SKM-1 (cell line): ENCODE data around the gene HSPE1.
"Not testable (repeated sequence)": the region's sequence is repeated elsewhere in the genome, so short reads cannot be mapped to it uniquely, and the experiment has no call there.

ENCODE experiments used
- DNase-seq: peaks from one replicate; lab custom pipeline; 2025; ENCODE audit not compliant: unreplicated experiment; lab: John Stamatoyannopoulos, UW

Gene HSPE1

DNA sequence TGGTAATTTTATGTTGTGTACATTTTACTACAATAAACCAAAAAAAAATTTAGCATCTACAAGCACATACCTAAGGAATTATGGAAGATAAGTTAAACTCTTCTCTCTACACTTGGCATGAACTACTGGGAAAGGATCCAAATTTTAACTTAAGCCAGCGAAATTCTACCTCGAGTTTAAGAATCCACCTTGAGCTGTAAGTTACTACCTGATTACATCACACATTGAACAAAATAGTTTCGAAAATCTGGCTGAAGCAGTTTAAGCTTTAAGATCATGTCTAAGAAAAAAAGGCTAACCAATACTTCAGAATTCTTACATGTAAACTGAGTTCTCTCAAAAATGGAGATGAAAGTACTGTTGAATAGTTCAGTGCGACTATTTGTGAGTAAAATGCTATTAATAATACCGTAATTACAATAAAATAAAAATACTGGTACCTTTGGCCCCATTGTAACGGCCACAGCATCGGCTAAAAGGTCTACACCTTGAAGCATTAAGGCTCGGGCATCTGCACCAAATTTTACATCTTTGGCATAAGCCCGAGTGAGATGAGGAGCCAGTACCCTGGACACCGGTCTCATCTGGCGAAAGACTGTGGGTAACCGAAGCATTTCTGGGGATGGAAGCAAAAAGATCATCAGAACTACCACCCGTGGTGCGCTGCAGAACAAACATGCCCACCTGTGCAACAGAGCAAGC, 1.8 kb upstream of the HSPE1 start:
- DNase-seq = no peak

DNA sequence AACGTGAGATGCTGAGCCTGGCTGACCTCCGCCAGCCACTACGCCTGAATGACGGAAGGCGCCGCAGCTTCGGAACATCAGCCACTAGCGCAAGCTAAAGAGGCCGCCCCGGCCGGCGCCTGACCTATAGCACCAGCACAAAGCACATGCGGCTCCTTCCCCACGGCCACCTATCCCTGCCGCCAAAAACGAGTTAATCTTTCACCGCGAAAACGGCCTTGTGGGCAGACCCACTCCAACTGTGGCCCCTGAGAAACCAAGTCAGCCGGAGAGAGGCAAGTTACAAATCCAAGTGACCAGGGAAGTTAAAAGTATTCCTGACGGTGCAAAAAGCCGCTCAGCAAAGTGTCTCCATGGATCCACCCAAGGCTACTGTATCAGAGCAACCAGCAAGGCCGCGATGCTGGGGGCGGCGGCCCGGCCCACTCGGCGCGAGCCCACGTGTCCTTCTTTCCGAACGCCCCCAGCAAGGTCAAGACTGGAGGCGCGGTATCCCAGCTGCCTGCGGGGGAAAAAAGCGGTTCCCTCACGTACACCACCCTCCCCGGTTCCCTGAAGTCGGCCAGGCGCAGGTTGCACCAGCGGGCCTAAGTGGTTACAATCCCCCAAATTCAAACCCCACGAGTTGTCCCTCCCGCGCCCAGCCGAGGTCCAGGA, 1.1 kb upstream of the HSPE1 start:
- DNase-seq = no peak

DNA sequence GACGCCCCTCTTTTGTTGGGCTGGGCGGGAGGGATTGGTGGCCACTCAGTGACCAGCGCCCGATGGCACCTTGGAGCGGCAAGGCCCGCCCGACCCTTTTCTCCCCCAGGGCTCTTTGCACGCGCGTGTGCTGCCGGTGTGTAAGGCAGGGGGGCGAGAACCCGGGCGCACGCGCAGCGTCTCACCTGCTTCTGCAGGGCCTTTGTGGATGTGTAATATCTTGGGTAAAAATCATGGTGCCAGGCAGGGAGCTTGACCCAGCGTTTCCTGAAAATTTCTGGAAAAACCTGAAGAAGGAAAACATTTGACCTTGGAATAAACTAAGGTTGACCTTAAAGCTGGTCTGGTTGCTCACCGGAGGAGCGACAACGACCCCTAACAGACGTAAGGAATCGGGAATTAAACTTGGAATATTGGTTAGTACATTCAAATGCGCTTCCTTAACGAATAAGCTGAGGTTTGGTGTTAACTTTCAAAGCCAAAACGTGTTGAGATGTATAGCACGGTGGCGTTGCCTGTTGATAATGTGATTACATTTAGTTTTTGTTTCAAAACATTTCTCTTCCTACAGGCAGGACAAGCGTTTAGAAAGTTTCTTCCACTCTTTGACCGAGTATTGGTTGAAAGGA, 438 bp downstream of the HSPE1 start:
- DNase-seq = no peak

DNA sequence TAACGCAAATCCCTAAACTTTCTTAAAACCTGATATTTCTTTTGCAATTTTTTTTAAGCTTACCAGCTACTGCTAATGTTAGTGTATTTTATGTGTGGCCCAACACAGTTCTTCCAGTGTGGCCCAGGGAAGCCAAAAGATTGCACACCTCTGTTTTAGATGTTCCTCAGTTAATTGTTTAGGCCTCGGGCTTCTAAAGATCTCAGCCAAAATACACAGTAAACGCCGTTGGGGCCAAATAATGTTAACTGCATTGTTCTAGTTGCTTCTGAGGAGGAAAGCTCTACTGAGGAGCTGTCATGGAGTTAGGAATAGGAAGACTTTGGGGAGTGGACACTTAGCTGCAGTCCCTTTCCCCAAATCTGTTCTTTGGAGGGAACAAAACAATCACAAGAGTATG, 2.0 kb downstream of the HSPE1 start:
- DNase-seq = no peak

DNA sequence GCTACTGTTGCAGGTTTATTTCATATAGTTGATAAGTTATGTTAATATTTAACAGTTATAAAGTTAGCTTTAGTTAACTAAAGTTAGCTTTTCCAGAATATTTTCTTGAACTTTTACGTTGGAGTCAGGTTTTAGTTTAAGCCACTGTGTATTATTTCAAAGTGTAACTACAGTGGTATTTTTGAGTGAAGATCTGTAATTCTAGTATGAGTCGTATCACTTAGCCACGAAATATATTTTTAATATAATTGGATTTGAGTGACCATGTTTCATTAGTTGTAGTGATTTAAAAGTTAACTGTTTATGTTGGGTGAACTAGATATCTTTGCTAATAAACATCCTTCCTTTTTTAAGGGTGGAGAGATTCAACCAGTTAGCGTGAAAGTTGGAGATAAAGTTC, 2.5 kb downstream of the HSPE1 start:
- no peak for DNase-seq

DNA sequence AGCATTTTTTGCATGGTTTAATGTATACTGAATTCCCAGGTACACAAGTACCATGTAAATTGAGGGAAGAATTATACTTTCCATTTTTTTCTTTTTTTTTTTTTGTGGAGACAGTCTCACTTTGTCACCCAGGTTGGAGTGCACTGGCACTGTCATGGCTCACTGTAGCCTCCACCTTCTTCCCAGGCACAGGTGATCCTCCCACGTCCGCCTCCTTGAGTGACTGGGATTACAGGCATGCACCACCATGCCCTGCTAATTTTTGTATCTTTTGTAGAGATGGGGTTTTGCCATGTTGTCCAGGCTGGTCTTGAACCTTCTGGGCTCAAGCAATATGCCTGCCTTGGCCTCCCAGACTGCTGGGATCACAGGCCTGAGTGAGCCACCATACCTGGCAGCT, 3.8 kb downstream of the HSPE1 start:
- no peak for DNase-seq

DNA sequence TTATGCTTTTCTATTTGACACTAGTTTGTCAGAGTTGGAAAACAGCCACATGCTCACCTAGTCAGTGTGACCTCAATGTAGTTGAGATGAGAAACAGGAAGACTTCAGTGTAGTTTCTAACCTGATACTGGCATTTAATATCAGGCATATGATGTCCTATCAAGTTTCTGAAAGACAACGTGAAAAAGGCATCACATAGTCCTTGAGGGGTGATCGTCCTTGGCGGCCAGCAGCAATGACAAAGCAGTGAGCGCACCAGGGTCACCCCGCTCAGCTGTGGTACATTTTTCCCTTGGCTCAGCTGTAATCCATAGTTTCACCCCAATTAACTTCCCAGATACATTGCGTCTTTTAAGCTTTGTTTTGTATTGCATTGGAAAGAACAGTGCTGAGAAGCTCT, 4.3 kb downstream of the HSPE1 start:
- no peak for DNase-seq

DNA sequence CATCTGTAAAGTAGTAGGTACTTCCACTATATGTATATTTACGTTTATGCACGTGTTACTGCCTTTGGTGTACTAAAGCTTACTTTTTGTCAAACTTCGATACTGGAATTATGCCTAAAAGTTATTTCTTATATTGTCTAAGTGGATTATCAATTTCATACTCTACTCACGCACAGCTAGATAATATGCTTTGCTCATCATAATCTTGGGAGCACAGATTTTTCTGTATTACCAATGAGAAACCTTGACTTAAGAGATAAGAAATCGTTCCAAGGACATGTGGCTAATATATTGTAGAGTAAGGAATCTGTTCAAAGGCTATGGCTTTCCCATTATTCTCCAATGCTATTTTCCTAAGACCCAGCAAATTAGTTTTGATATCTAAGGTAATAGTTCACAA, 6.5 kb downstream of the HSPE1 start:
- no peak for DNase-seq

DNA sequence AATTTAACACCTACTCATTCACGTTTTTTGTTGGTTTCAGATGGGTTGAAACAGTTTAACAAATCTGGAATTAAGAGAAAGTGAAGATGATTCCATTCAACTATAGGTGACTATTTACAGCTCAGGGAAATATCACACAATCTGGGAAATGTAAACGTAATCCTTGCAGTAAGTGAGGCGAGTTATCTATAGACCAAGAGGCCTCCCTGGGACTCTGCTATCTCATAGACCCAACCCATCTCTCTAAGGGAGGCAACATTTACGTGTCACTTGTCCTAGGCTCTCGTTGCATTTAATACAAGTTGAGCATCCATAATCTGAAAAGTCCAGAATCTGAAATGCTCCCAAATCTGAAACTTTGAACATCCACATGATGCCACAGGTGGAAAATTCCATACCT, 13.7 kb downstream of the HSPE1 start:
- DNase-seq = no peak

DNA sequence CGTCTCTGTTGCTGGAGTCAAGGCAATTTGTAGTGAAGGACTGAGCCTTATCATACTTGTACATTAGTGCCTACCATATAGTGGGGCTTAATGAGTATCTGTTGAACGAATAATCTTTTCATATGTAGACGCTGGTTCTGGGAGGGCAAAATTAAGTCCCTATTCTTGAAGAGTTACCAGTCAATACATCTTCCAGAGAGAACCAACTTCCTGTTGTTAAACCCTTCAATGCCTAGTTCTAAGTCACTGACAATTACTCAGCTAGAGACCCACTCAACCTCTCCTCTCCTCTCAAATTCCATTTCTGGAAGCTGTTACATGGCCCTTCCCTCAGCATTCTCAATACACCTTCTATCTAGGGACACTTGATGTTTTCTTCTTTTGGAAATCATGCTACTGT, 14.6 kb downstream of the HSPE1 start:
- no peak for DNase-seq

DNA sequence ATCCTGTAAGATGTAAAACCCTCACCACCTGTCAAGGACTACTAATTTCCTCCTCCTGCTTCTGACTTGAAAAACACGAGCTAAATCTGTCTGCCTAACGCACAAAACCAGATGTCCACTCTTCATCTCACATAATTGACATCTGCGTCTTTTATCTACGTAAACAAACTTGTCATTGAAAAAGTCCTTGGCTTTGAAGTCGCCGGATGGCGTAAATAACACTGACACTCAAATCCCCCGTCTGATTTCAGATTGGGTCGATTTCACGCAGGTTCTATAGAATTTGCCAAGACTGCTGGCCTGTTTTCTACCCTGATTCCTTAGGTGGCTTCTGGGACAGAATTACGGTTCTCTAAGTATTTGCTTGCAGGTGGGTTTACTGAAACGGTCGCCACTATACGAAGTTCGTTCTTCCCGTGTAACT, 15.1 kb downstream of the HSPE1 start:
- no peak for DNase-seq

DNA sequence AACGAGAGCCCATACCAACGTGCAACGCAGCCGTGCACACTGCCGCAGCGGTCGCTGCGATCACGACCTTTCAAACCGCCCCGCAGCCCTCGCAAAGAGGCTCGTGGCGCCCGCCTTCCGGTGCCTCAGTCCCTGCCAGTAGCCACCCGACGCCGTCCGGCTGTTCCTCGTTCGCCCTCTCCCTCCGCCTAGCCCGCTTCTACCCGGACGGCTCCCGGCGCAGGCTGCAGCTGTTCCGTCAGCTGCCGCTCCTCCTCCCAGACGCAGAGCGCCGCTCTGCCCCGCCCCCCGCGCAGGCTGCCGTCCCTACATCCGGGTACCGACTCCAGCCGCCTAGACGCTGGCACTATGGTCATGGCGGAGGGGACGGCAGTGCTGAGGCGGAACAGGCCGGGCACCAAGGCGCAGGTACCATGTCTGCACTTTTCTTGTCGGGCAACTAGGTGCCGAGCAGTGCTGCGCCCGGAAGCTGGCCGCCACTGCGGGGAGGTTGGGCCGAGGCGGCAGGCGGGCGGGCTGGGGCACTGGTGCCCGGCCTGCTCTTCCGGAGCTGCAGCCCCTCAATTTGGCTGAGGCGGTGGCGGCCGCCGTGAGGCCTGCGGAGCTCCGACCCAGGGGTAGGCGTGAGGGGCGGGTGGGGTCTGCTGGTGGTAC, 15.7 kb downstream of the HSPE1 start, which contains the start of gene MOB4:
Gene MOB4 (plus strand): TSS at position 328 of the 654 bp plus-strand sequence. CDS start 21 bp downstream, at position 349.
- peak; percentile 97 for DNase-seq

DNA sequence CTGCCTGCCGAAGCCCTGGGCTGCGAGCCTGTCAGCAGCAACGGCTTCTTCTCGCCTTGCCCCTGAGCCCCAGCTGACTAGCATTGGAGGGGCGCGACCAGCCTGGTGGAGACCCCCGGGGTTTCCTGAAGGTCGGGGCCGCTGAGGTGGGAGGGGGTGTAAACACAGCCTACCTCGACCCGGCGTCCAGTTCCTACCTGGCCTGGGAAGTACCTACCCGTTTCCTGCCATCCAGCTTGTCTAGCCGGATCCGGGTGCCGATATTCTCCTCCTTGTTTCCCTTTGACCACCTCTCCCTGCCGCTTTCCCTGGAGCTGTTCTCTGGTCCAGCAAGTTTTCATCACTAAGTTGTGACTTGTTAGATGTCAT, 16.2 kb downstream of the HSPE1 start:
- no peak for DNase-seq

DNA sequence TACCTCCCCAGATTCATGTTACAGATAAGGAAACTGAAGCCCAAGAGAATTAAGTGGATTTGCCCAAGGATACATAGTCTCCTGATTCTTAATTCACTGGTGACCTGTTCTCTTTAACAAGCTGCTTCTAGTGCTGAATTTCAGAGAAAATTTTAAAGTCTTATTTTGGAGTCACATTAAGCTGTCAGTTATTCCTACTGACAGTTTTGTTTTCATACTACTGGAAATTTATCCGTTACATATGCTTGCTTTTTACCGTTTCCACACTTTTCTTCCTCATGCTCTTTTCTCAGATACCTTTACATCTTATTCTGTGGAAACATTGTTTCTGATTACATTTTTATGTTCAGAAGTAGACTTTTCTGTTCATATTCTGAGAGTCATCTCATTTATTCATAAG, 17.0 kb downstream of the HSPE1 start:
- no peak for DNase-seq

DNA sequence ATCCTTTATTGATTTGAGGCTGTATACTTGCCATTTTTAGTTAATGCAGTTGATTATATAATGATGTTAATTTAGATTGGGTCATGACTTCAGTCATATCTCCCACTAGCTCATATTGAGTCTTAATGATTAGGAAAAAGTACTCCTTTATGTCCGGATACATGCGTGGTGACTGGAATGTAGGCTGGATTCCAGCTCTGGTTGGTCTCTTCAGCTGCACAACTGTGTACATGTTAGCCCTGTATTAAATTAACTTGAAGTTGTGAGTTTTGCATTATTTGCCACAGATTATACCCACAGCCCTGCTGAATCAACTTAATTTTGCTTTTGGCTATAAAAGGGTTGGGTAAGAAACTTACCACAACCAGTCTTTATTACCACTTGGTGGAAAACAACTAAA, 38.2 kb downstream of the HSPE1 start:
- no peak for DNase-seq

DNA sequence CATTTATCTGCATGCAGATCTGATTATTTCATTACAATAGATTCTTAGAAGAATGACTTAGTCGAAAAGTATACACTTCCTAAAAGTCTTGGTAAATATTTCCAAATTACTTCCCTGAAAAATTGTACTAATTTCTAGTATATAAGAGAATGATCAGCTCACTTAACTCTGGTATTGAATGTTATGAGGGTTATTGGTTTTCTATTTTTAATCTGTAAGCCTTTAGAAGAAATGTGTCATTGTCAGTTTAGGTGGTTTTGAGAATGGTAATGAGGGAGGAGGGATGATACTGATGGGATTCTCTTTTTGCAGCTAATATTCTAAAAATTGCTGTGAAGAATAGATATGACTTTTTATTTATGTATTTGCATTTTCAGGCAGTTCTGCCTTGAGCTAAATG, 39.6 kb downstream of the HSPE1 start:
- no peak for DNase-seq

DNA sequence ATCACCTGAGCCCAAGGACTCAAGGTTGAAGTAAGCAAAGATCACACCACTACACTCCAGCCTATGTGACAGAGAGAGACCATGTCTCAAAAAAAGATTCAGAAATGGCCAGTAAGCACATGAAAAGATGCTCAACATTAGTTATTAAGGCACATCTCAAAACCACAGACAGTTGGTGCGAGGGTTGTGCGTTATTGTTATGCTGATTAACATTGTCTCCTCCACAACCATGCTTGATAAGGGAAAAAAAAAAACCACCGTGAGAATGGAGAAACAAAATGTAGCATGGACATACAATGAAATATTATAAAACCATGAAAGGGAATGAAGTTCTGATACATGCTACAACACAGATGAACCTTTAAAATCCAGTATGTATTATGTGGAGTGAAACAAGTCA, 43.0 kb downstream of the HSPE1 start:
- no peak for DNase-seq

DNA sequence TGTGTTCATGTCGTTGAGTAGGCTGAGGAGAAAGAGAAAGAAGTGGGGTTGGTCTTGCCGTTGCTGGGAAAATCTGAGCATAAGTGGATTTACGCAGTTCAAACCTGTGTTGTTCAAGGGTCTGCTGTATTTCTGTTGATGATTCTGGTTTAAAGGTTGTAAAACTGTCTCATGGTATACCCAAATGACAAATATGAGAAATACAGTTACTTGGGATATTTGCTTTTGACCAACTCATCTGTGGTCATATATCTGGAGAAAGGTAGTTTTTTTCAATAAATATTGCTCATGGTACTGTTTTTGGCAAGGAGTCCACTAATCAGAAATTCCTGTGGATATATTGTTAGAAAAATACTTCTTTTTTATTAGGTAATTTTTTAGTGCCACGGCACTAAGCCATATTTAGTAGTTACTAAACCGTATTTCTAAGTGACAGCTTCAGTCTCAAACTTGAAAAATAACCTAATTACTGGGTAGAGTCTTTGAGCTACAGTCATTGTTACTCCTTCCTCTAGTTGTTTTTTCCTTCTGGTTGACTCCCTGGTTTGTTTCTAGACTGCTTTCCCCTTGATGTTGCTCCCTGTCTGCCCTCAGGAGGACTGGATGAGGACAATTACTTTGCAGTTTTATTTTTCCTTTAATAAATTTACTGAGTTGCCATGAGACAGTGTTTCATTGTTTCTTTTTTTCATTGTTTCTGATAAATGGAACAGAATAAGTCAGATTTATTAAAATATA, 47.2 kb downstream of the HSPE1 start:
- no peak for DNase-seq

DNA sequence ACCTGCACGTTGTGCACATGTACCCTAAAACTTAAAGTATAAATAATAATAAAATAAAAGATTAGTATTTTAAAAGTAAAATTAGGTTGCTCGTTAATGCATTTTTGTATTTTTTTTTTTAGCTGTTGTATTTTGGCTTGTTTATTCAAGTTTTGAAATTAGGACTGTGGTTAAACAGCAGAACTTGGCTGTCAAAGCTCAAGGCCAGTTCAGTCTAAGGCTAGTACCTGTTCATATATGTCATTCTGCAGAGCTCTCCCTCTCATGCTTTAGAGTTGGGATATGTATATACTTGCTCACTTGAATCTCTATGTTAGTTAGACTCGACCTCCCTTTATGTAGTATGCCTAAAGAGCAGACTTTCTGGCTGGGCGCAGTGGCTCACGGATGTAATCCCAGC, 48.4 kb downstream of the HSPE1 start:
- DNase-seq = no peak

DNA sequence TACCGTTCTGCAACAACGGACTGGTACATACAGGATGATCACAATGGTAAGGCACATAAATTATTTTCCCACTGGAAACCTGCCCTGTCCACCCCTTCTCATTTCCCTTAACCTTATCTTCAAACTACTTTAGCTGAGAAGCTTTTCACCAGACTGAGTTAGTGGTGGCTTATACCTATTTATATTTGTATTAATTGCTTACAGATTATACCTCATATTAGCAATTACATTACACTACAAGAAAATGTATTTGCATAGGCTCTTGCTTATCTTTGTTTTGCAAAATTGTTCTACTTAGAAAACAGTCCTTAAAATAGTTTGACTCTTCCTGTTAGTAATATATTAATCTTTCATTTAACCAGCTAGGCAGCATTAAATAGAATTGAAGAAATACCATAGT, 51.1 kb downstream of the HSPE1 start:
- DNase-seq = not testable (repeated sequence)
